ENCODE measurements around the gene SASH1. TPM values are rescaled to one million over a fixed set of nuclear protein-coding genes. Genes with fewer than 3 reads are reported as not detected.

The SASH1 gene
- total and polyA plus RNA-seq, 2 donors (not counting 1 experiment from before 2014, with no cell fraction given), result 38.6 to 44.6 TPM

- no peaks in the 10 kb centered on the region for H3K9me3 ChIP-seq (ENCODE audit: control insufficient read depth, insufficient read depth, low read depth, low read length)
- peaks cover 41% of the 10 kb centered on the region for H3K4me1 ChIP-seq (ENCODE audit: control insufficient read depth, extremely low read depth, insufficient read depth, low read length)
- DNase-seq (ENCODE audit: low read depth in 2 of 2), result peak; percentile 23 to 41
- H2AFZ ChIP-seq (ENCODE audit: low read length), result no peak overlapping the region
- H3K4me3 ChIP-seq (replicated peaks in 1 of 4; ENCODE audit: control extremely low read depth in 1 of 4, insufficient read depth in 1 of 4, low read depth in 3 of 4, low read length in 4 of 4), result no peak overlapping the region
- H3K36me3 ChIP-seq (ENCODE audit: control insufficient read depth, insufficient read depth, low read length), result peaks cover 10% of the 10 kb centered on the region
- H3K27me3 ChIP-seq (ENCODE audit: control insufficient read depth, insufficient read depth, low read length), result no peaks in the 10 kb centered on the region
- TF ChIP-seq CTCF (conservative IDR thresholded peaks at IDR 0.05 in 1 of 2, IDR thresholded peaks at IDR 0.05 in 1 of 2; ENCODE audit: low read depth in 1 of 2, low read length in 2 of 2) (peak; percentile 25 to 41), EZH2 (IDR thresholded peaks at IDR 0.05; ENCODE audit: low read length, missing control alignments) (no peak)
- H3K4me2 ChIP-seq (ENCODE audit: extremely low read depth, insufficient read depth, low read length), result no peak overlapping the region
- H3K9ac ChIP-seq (ENCODE audit: insufficient read depth, low read length), result no peak overlapping the region
- H3K79me2 ChIP-seq (ENCODE audit: control insufficient read depth, insufficient read depth, low read length), result peaks cover 2% of the 10 kb centered on the region
- H3K27ac ChIP-seq (ENCODE audit: insufficient read depth, low read length), result no peak overlapping the region
- no peaks in the 10 kb centered on the region for H4K20me1 ChIP-seq (ENCODE audit: control insufficient read depth, extremely low read depth, insufficient read depth, low read length)
Measured at GRCh38 chr6:148528292-148528691, 185.7 kb downstream of the SASH1 start.

GRCh38 chr6:148529010-148529409, 186.4 kb downstream of the SASH1 start:
- Histone ChIP-seq H3K27me3 (ENCODE audit: control insufficient read depth, insufficient read depth, low read length) (no peaks in the 10 kb centered on the region), H3K79me2 (ENCODE audit: control insufficient read depth, insufficient read depth, low read length) (peaks cover 2% of the 10 kb centered on the region), H3K4me2 (ENCODE audit: extremely low read depth, insufficient read depth, low read length) (no peak overlapping the region), H4K20me1 (ENCODE audit: control insufficient read depth, extremely low read depth, insufficient read depth, low read length) (no peaks in the 10 kb centered on the region), H3K27ac (ENCODE audit: insufficient read depth, low read length) (peak overlapping the region; percentile 92), H2AFZ (ENCODE audit: low read length) (no peak overlapping the region), H3K36me3 (ENCODE audit: control insufficient read depth, insufficient read depth, low read length) (peaks cover 16% of the 10 kb centered on the region), H3K9me3 (ENCODE audit: control insufficient read depth, insufficient read depth, low read depth, low read length) (no peaks in the 10 kb centered on the region), H3K9ac (ENCODE audit: insufficient read depth, low read length) (no peak overlapping the region), H3K4me1 (ENCODE audit: control insufficient read depth, extremely low read depth, insufficient read depth, low read length) (peaks cover 39% of the 10 kb centered on the region), H3K4me3 (replicated peaks in 1 of 4; ENCODE audit: control extremely low read depth in 1 of 4, insufficient read depth in 1 of 4, low read depth in 3 of 4, low read length in 4 of 4) (no peak overlapping the region)
- TF ChIP-seq EZH2 (IDR thresholded peaks at IDR 0.05; ENCODE audit: low read length, missing control alignments), result no peak
- no peak for TF ChIP-seq CTCF (conservative IDR thresholded peaks at IDR 0.05 in 1 of 2, IDR thresholded peaks at IDR 0.05 in 1 of 2; ENCODE audit: low read depth in 1 of 2, low read length in 2 of 2)
- no peak for DNase-seq (ENCODE audit: low read depth in 2 of 2)

- no peaks in the 10 kb centered on the region for H4K20me1 ChIP-seq (ENCODE audit: control insufficient read depth, extremely low read depth, insufficient read depth, low read length)
- TF ChIP-seq EZH2 (IDR thresholded peaks at IDR 0.05; ENCODE audit: low read length, missing control alignments), result no peak
- TF ChIP-seq CTCF (conservative IDR thresholded peaks at IDR 0.05 in 1 of 2, IDR thresholded peaks at IDR 0.05 in 1 of 2; ENCODE audit: low read depth in 1 of 2, low read length in 2 of 2), result no peak
- DNase-seq (ENCODE audit: low read depth in 2 of 2), result peak; percentile 95 to 96
- H3K27ac ChIP-seq (ENCODE audit: insufficient read depth, low read length), result peak overlapping the region; percentile 92
- H3K36me3 ChIP-seq (ENCODE audit: control insufficient read depth, insufficient read depth, low read length), result peaks cover 22% of the 10 kb centered on the region
- H3K4me3 ChIP-seq (replicated peaks in 1 of 4; ENCODE audit: control extremely low read depth in 1 of 4, insufficient read depth in 1 of 4, low read depth in 3 of 4, low read length in 4 of 4), result peak overlapping the region; percentile 6 to 54 (median 28)
- peak overlapping the region; percentile 52 for H3K9ac ChIP-seq (ENCODE audit: insufficient read depth, low read length)
- H3K9me3 ChIP-seq (ENCODE audit: control insufficient read depth, insufficient read depth, low read depth, low read length), result no peaks in the 10 kb centered on the region
- H2AFZ ChIP-seq (ENCODE audit: low read length), result no peak overlapping the region
- H3K27me3 ChIP-seq (ENCODE audit: control insufficient read depth, insufficient read depth, low read length), result no peaks in the 10 kb centered on the region
- peak overlapping the region; percentile 94 for H3K4me2 ChIP-seq (ENCODE audit: extremely low read depth, insufficient read depth, low read length)
- peaks cover 2% of the 10 kb centered on the region for H3K79me2 ChIP-seq (ENCODE audit: control insufficient read depth, insufficient read depth, low read length)
- H3K4me1 ChIP-seq (ENCODE audit: control insufficient read depth, extremely low read depth, insufficient read depth, low read length), result peaks cover 34% of the 10 kb centered on the region
Measured at GRCh38 chr6:148530394-148530953, 187.8 kb downstream of the SASH1 start.
